GM12873 (cell line): ENCODE measurements around the gene GUCA2B.

ENCODE experiments used
- TF ChIP-seq, protein P1 (sequence below): IDR thresholded peaks from 2 replicates; pipeline ENCODE4 v1.5.1; 2012; ENCODE audit warnings: low read depth, mild to moderate bottlenecking, moderate library complexity, low read length, control low read depth; ENCODE audit not compliant: insufficient read depth; ENCODE audit errors: missing control alignments

Gene GUCA2B

DNA sequence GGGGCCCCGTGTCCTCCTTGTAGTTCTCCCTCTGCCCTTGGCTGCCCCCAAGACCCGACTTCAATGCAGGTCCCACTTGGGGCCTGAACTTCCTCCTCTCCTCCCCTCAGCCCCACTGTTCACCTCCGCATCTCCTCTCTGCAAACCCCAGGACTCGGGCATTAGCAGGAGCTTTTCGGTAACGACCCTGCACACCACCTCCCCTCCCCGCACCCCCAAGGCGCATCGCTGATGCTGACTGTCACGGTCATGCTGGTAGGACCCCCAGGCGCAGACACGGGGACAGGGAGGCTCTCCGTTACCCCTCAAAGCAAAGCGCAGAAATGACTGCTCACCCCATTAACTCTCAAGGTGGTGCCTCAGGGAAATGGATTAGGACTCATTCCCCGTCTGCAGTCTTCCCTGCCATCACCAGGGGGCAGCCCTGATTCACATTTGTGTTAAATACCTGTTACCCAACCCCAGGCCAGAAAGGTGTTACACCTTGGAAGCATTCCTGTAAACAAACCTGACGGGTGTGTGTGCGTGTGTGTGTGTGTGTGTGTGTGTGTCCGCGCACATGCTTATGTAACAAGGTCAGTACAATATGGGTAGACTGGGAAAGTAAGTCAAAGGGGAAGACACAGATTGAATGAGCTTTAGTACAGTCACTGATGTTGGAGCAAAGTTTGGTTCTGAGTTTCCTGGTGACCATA, 6.4 kb upstream of the GUCA2B start:
- TF ChIP-seq, protein P1, sequence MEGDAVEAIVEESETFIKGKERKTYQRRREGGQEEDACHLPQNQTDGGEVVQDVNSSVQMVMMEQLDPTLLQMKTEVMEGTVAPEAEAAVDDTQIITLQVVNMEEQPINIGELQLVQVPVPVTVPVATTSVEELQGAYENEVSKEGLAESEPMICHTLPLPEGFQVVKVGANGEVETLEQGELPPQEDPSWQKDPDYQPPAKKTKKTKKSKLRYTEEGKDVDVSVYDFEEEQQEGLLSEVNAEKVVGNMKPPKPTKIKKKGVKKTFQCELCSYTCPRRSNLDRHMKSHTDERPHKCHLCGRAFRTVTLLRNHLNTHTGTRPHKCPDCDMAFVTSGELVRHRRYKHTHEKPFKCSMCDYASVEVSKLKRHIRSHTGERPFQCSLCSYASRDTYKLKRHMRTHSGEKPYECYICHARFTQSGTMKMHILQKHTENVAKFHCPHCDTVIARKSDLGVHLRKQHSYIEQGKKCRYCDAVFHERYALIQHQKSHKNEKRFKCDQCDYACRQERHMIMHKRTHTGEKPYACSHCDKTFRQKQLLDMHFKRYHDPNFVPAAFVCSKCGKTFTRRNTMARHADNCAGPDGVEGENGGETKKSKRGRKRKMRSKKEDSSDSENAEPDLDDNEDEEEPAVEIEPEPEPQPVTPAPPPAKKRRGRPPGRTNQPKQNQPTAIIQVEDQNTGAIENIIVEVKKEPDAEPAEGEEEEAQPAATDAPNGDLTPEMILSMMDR = peak; percentile 92

GRCh38 chr1:42148166-42148565, 5.0 kb upstream of the GUCA2B start:
- TF ChIP-seq, protein P1 = no peak

GRCh38 chr1:42150651-42151050, 2.6 kb upstream of the GUCA2B start:
- TF ChIP-seq, protein P1 = no peak

GRCh38 chr1:42152119-42152518, 1.1 kb upstream of the GUCA2B start:
- TF ChIP-seq, protein P1 = no peak

DNA sequence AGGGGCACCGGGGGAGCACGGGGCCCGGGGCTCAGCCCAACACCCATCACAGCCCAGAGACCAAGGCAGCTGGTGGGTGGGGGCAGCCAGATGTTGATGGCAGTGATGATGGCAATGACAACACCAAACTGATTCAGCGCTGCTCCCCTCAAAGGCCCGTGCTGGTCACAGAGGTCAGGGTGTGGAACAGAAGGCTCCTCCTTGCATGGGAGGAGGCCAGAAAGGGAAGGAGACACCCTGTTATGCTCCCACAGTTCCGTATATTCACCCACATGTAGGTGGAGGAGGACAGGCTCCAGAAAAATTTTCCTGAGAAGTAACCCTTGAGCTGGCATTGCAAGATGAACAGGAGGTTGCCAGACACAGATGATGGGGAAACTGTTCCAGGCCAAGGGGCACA, 414 bp downstream of the GUCA2B start:
- TF ChIP-seq, protein P1 = no peak

DNA sequence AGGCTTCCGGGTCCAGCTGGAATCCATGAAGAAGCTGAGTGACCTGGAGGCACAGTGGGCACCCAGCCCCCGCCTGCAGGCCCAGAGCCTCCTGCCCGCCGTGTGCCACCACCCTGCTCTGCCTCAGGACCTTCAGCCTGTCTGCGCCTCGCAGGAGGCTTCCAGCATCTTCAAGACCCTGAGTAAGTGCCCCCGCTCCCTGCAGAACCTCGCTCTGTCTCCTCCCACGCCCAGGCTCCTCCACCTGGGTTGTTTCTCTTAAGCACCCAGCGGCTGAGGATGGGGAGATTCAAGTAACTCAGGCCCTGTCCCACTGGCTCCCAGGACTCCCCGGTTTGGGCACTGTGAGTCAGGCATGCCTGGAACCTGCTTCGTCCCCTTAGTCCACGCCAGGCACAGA, 1.5 kb downstream of the GUCA2B start:
- TF ChIP-seq, protein P1 = no peak

DNA sequence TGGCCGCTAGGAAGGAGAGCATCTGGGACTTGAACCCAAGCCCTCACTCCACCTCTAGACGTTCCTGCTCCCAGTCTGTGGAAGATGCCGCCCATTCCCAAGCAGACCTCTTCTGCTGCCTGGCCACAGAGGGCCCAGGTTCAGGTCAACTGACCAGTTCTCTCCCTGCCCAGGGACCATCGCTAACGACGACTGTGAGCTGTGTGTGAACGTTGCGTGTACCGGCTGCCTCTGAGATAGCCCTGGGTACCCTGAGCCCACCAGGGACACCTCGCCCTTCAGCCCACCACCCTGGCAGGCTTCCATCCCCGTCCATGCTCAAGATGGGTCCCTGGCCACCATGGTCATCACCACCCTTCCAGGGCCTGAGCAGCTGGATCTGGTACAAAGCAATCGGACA, 2.2 kb downstream of the GUCA2B start:
- TF ChIP-seq, protein P1 = no peak
